ENCODE measurements around the gene KCNMA1. TPM values are rescaled to one million over a fixed set of nuclear protein-coding genes. Genes with fewer than 3 reads are reported as not detected.

KCNMA1 gene
- total and polyA plus RNA-seq, 2 donors from 2014 or later, result 4.2 to 8.9 TPM

DNA sequence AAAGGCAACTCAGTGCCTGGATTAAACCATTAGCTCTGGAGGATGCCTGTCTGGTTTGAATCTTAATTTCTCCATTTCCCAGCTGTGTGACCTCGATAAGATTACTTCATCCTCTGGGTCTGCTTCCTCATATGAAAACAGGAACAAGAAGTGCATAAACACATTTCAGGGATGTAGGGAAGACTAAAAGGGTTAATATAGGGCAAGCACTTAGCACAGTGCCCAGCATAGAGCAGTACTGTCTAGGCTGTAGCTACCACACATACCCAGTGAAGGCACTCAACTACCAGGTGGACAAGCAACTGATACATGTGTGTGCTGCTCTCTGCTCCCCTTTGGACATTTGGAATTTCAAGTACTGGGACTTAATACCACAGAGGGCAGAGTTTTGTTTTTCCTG lies 85.4 kb downstream of the KCNMA1 start:
- Histone ChIP-seq H3K27ac (ENCODE audit: low read depth in 2 of 2, low read length in 2 of 2) (no peak overlapping the region), H3K36me3 (ENCODE audit: control insufficient read depth in 2 of 3, insufficient read depth in 3 of 3, low read length in 3 of 3) (no peaks in the 10 kb centered on the region), H3K9ac (ENCODE audit: low read length in 3 of 3) (no peak overlapping the region), H3K4me3 (ENCODE audit: low read length in 3 of 3) (no peak overlapping the region), H3K9me3 (ENCODE audit: control insufficient read depth in 2 of 3, insufficient read depth in 1 of 3, low read length in 3 of 3) (no peaks in the 10 kb centered on the region), H3K4me1 (ENCODE audit: control insufficient read depth in 2 of 3, insufficient read depth in 2 of 3, low read depth in 1 of 3, low read length in 3 of 3) (peaks cover 0 to 8% (median 3%) of the 10 kb centered on the region in 3 donors), H3K27me3 (ENCODE audit: control insufficient read depth, insufficient read depth, low read length) (no peaks in the 10 kb centered on the region)
- intact Hi-C loops (cut with DNase I), result no loop called here
- no peak for FAIRE-seq
- DNase-seq, result no peak
- TF ChIP-seq, protein P1, sequence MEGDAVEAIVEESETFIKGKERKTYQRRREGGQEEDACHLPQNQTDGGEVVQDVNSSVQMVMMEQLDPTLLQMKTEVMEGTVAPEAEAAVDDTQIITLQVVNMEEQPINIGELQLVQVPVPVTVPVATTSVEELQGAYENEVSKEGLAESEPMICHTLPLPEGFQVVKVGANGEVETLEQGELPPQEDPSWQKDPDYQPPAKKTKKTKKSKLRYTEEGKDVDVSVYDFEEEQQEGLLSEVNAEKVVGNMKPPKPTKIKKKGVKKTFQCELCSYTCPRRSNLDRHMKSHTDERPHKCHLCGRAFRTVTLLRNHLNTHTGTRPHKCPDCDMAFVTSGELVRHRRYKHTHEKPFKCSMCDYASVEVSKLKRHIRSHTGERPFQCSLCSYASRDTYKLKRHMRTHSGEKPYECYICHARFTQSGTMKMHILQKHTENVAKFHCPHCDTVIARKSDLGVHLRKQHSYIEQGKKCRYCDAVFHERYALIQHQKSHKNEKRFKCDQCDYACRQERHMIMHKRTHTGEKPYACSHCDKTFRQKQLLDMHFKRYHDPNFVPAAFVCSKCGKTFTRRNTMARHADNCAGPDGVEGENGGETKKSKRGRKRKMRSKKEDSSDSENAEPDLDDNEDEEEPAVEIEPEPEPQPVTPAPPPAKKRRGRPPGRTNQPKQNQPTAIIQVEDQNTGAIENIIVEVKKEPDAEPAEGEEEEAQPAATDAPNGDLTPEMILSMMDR (IDR thresholded peaks at IDR 0.05; ENCODE audit: borderline replicate concordance, extremely low read depth, insufficient read depth), result no peak

DNA sequence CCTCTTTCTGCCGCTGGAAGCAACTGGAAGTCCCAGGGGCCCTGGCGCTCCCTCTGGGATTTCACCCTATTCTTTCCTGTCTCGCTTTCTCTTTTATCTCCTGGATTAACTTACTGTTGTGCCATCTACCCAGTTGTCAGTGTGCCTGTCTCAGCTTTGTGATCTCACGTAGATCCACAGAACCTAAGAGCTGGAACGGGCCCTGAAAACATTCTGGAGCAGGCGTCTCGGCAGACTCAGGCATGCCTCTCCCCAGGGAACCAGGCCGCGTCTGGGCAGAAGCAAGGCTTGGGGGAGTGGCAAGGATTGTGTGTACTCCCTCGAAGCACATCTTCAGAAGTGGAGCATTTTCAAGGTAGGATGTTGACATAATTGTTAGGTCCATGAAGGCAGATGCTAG lies 87.2 kb downstream of the KCNMA1 start:
- Histone ChIP-seq H3K9me3 (ENCODE audit: control insufficient read depth in 2 of 3, insufficient read depth in 1 of 3, low read length in 3 of 3) (no peaks in the 10 kb centered on the region), H3K4me3 (ENCODE audit: low read length in 3 of 3) (no peak overlapping the region), H3K27ac (ENCODE audit: low read depth in 2 of 2, low read length in 2 of 2) (no peak overlapping the region), H3K36me3 (ENCODE audit: control insufficient read depth in 2 of 3, insufficient read depth in 3 of 3, low read length in 3 of 3) (no peaks in the 10 kb centered on the region), H3K27me3 (ENCODE audit: control insufficient read depth, insufficient read depth, low read length) (no peaks in the 10 kb centered on the region), H3K4me1 (ENCODE audit: control insufficient read depth in 2 of 3, insufficient read depth in 2 of 3, low read depth in 1 of 3, low read length in 3 of 3) (peaks cover 0 to 3% (median under 1%) of the 10 kb centered on the region in 3 donors), H3K9ac (ENCODE audit: low read length in 3 of 3) (no peak overlapping the region)
- DNase-seq (no peak), FAIRE-seq (no peak)
- TF ChIP-seq, protein P1 (IDR thresholded peaks at IDR 0.05; ENCODE audit: borderline replicate concordance, extremely low read depth, insufficient read depth), result no peak
- intact Hi-C loops (cut with DNase I), result no loop called here

DNA sequence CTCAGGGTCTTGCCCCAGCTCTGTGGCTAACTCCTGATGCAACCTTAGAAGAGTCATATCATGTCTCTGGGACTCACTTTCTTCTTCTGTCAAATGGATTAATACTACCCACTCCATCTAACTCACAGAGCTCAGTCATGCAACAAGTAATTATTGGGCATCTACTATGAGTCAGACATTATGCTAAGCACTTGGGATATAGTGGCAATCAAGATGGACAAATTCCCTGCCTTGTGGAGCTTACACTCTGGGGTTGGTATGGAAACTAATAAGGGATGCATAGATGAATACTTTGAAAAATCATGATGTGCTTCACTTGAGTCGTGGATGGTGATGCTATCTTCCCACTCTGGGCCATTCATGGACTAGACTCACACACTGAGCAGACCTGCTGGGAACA lies 88.9 kb downstream of the KCNMA1 start:
- FAIRE-seq, result no peak

More for the DNA sequence above, 88.9 kb downstream of the KCNMA1 start:
- Histone ChIP-seq H3K36me3 (ENCODE audit: control insufficient read depth in 2 of 3, insufficient read depth in 3 of 3, low read length in 3 of 3) (no peaks in the 10 kb centered on the region), H3K27ac (ENCODE audit: low read depth in 2 of 2, low read length in 2 of 2) (no peak overlapping the region), H3K27me3 (ENCODE audit: control insufficient read depth, insufficient read depth, low read length) (no peaks in the 10 kb centered on the region), H3K4me1 (ENCODE audit: control insufficient read depth in 2 of 3, insufficient read depth in 2 of 3, low read depth in 1 of 3, low read length in 3 of 3) (peaks cover 0 to 3% (median 0%) of the 10 kb centered on the region in 3 donors), H3K9me3 (ENCODE audit: control insufficient read depth in 2 of 3, insufficient read depth in 1 of 3, low read length in 3 of 3) (no peaks in the 10 kb centered on the region), H3K4me3 (ENCODE audit: low read length in 3 of 3) (no peak overlapping the region), H3K9ac (ENCODE audit: low read length in 3 of 3) (no peak overlapping the region)
- no peak for DNase-seq
- TF ChIP-seq, protein P1 (IDR thresholded peaks at IDR 0.05; ENCODE audit: borderline replicate concordance, extremely low read depth, insufficient read depth), result no peak
- intact Hi-C loops (cut with DNase I), result no loop called here

Data from kidney (tissue), 14 donors.